GM21367 (cell line): ENCODE results near the gene LRP1B.

Source experiments
- ATAC-seq: cut with Tn5 transposase; IDR thresholded peaks from one replicate; pipeline ENCODE4 v1.9.1; 2021; ENCODE audit not compliant: unreplicated experiment

Gene LRP1B

GRCh38 chr2:141701618-141702017, 429.2 kb downstream of the LRP1B start:
- ATAC-seq: no peak

DNA sequence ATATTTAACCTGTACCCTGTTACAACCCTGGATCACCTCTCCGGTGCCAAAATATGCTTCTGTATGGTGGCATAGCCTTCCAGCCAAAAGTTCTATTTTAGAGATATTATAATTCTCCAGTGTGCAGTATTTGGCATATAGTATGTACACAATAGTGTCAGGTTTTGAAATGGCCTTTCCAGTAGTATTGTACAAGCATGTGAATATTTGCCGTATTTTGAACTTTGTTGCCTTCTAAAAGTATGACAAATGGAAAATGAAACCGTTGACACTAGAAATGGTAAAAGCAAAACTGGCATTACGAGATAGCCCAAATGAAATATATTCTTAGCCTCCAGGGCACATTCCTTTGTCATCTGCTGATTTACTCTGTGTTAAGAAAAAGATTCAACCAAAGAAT, 431.2 kb downstream of the LRP1B start:
- ATAC-seq: no peak

DNA sequence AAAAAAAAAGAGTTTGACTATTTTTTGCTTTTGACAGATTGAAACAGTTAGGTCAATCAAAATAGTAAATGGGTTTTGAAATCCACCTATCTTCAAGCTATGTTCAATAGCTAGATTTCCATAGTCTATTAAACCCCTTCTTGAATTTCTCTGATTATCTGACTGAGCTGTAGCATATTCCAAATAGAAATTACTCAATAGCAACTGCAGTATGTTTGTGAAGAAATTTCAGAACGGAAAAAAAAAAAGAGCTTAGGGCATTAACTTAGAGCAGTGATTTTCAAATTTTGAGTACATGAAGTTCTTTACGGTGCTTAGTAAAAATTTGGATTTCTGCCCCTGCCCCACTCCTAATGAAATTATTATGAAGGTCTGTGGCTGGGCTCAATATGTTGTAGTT, 432.3 kb downstream of the LRP1B start:
- ATAC-seq: no peak

GRCh38 chr2:141697035-141697434, 433.8 kb downstream of the LRP1B start:
- no peak for ATAC-seq

GRCh38 chr2:141694180-141694579, 436.6 kb downstream of the LRP1B start:
- ATAC-seq: no peak

GRCh38 chr2:141692829-141693228, 438.0 kb downstream of the LRP1B start:
- ATAC-seq: no peak

DNA sequence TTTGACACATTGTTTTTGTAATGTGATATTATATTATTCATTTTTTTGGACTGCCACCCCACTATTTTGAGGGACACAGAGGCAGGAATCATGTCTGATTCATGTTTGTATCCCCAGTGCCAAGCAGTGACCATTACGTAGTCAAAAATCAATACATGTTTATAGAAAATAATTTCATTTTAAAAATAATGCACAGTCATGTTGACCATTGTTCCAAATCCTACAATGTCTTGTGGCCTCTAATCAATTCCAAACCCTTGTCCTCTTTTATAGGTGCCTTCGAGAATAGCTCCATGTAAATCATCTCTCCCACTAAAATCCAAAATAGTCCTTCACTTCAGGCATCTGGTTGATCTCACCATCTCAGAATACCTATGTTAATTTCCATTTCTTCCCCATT, 454.7 kb downstream of the LRP1B start:
- ATAC-seq: no peak

DNA sequence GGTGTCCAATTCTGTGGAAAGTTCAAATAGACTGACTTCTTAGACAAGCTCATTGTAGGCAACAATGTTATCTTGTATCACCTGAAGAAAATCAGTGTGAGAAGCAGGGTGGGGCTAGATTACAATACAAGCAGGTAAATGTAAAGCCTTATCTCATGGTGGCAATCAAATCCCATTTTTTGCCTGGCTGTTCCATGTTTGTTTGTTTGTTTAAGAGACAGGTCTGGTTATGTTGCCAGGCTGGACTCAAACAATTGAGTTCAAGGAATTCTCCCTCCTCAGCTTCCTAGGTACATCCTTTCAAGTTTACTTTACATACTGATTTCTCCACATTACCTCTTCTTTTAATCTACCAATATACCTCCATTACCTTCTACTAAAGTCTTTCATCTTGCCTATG, 464.6 kb downstream of the LRP1B start:
- no peak for ATAC-seq

DNA sequence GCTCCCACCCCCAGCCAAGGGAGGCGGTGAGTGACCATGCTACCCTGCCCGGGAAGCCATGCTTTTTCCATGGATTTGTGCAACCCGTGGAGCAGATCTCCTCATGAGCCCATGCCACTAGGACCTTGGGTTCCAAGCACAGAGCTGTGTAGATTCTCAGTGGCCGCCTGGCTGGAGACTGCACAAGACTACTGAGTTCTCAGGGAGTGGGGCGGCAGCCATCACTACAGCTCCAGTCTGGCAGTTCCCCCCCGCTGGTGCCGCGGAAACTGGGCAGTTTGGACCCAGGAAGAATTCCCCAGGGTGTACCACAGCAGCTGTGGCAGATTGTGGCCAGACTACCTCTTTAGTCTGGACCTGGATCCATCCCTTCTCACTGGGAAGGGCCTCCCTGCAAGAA, 470.6 kb downstream of the LRP1B start:
- no peak for ATAC-seq

GRCh38 chr2:141654311-141654710, 476.5 kb downstream of the LRP1B start:
- ATAC-seq: no peak

GRCh38 chr2:141653184-141653583, 477.6 kb downstream of the LRP1B start:
- ATAC-seq: no peak

DNA sequence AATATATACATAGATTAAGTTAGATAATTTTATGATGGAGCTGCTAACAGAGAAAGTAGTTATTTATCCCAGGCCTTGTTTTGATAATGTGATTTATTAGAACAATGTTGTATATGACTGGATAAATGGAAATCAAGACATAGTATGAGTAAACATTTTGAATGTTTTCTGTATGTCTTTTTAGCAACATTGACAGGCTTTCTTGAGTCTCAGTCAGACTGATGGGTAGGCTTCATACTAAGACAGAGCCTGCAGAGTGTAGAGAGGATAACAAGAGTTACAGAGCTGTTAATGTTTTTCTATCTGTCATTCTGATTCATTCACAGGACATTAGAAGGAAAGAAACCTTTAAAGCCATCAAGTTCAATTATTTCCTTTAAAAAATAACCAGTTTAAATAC, 478.5 kb downstream of the LRP1B start:
- no peak for ATAC-seq

- ATAC-seq: no peak
These were observed 483.5 kb downstream of the LRP1B start for GRCh38 chr2:141647353-141647752.

GRCh38 chr2:141641462-141641861, 489.4 kb downstream of the LRP1B start:
- ATAC-seq: no peak

DNA sequence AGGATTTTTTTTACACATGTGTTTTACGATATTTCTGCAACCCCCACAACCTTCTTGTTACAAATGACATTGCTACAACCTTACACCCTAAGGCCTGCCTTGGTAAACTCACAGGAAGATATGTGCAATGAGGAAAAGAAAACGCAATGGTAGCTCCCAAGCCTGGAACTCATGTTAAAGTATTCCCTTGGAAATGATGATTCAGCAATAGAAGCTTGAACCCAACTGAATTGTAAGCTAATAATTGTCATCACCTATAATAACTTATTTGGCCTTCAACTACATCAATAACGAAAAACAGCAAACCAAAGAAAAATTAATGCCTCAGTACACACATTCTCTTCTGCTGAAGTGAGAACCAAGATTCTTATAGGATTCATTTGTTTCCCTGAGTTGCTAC, 491.0 kb downstream of the LRP1B start:
- no peak for ATAC-seq

DNA sequence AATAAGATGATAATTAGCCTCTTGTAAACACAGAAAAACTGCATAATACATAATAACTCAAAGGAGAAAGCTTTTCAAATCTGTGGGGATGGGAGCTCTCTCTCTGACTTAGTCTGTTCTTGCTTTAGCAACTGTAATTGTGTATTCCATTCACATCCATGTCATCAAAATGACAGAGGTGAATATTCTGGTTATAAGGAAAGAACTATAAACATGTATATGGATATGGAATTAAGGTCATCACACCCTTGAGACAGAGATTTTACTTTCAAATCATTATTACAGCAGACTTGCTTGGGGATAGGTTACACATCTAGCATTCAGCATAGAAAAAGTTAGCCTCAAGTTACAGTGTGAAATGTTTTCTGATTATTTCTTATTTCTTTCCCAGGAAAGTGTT, 497.7 kb downstream of the LRP1B start:
- no peak for ATAC-seq

DNA sequence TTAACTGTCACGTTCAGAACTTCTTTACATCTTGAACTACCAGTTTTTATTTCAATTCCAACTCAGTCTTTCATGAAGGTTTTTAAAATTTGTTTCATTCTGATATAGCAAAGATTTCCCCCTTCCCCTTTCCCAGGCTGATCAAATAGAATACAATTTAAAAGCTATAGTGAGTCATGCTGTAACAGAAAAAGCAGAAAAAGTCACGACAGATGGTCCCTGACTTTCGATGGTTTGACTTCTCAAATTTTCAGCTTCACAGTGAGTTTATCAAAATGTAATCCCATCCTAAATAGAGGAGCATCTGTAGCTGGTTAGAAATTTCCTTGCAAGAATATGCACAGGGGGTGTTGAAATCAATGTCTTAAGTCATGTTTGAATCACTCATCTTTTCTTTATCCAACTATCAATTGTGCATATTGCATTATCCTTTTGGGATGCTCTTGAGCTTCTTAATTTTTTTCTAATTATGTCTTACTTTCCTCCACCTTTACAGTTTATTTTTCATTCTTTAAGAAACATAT, 500.3 kb downstream of the LRP1B start:
- ATAC-seq: no peak

DNA sequence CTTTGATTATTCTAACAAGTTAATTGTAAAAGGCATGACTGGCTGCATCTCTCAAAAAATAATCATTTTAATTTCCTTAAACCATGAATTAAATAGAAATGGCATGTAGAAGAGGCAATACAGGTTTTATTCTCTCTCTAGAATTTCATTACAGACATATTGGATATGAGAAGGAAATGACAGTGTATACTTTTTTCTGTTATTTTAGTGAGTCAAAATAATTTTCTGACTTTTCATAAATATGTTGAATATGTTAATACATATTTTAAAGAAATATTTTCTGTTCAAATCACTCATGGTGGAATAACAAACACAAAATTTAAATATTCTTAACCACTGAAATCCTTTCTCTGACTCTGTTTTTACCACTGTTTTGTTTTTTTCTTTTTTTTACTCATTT, 510.4 kb downstream of the LRP1B start:
- no peak for ATAC-seq

GRCh38 chr2:141618457-141618856, 512.4 kb downstream of the LRP1B start:
- no peak for ATAC-seq

GRCh38 chr2:141611981-141612380, 518.8 kb downstream of the LRP1B start:
- ATAC-seq: no peak

DNA sequence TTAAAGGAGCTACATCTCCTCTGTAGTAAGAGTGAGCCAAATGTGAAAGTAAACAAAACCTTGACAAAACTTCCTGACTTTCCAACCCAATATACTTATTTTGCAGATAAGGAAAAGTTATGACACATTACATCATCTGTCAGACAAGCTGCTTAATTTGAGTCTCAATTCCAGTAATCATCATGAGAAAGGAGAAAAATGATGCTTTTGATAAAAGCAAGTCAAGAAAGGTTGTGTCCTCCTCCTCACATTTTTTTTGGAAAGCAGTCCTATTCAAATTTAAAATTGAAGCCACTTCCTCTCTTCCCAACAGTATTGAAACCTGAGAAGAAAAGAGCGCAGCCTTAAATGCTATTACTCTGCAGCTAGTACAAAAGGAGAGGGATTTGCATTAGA, 519.6 kb downstream of the LRP1B start:
- ATAC-seq: no peak

DNA sequence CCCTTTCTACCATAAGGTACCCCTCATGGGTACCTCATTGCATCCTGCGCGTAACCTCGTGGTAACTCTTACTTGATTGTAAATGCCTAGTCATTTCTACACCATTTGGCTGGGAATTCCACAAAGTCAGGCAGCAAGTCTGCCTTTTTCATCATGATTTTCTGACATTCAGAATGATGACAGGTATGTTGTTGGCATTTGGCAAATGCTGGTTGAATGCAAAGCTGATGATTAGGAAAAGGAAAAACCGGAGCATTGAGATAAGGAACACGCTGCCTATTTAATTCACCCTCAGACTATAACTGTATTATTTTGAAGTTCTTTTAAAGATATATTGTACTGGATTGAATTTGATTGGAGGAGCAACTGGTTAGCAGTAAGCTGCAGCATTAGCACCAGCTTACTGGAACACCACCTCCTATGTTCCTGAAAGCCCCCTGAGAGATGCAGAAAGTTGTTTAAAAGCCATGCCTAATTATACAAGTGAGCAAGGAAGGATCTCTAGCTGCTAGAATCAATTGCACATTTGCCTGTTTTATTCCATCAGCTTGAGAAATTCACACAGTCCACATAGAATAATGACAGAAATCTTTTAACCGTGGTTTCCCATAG, 520.1 kb downstream of the LRP1B start:
- no peak for ATAC-seq

DNA sequence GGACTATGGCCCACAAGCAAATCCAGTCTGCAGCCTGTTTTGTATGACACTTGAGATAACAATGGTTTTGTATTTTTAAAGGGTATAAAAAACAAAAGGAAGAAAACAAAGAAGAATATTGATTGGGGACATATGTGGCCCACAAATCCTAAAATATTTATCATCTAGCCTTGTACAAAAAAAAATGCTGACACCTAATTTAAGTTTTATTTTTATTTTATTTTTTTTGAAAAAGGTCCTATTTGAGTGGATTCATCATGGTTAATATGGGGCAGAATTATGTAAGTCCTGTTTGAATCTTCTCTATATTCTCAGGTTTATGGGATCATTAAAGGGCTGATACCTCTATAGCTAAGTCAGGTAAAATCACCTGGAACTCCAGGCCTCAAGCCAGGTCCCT, 525.7 kb downstream of the LRP1B start:
- ATAC-seq: no peak
